H9 (cell line): ENCODE data around the gene SLBP. TPM values are rescaled to one million over a fixed set of nuclear protein-coding genes. Genes with fewer than 3 reads are reported as not detected.

Experiments used
- DNase-seq: peaks from one replicate; pipeline ENCODE4 v3.0.0-alpha.2; 2017
- H2AFZ ChIP-seq: one replicate; pipeline ENCODE4 v1.6.1; 2013; ENCODE audit warnings: mild to moderate bottlenecking, low read length, control low read depth, moderate library complexity
- H2AK5ac ChIP-seq: 2 replicates; pipeline ENCODE4 v1.6.1; 2013; ENCODE audit warnings: low read length, control low read depth, mixed read lengths; ENCODE audit not compliant: insufficient read length
- H2BK120ac ChIP-seq: one replicate; pipeline ENCODE4 v1.6.1; 2013; ENCODE audit warnings: low read depth, mild to moderate bottlenecking, low read length, control low read depth, inconsistent platforms; ENCODE audit not compliant: poor library complexity, severe bottlenecking
- H2BK12ac ChIP-seq: 2 replicates; pipeline ENCODE4 v1.6.1; 2013; ENCODE audit warnings: low read length, control low read depth, mixed read lengths, low read depth; ENCODE audit not compliant: insufficient read length
- H2BK15ac ChIP-seq: 2 replicates; pipeline ENCODE4 v1.6.1; 2013; ENCODE audit warnings: low read depth, low read length, control low read depth
- H2BK20ac ChIP-seq: one replicate; pipeline ENCODE4 v1.6.1; 2013; ENCODE audit warnings: low read depth, mild to moderate bottlenecking, low read length, control low read depth, inconsistent platforms; ENCODE audit not compliant: poor library complexity, severe bottlenecking
- H2BK5ac ChIP-seq: 2 replicates; pipeline ENCODE4 v1.6.1; 2013; ENCODE audit warnings: low read length, control low read depth, mixed read lengths; ENCODE audit not compliant: insufficient read length
- H3K14ac ChIP-seq: 2 replicates; pipeline ENCODE4 v1.6.1; 2013; ENCODE audit warnings: low read length, control low read depth; ENCODE audit not compliant: insufficient read depth
- H3K18ac ChIP-seq: 2 replicates; pipeline ENCODE4 v1.6.1; 2013; ENCODE audit warnings: low read depth, mild to moderate bottlenecking, mixed read lengths, low read length, control low read depth; ENCODE audit not compliant: insufficient read length
- H3K23ac ChIP-seq: 2 replicates; pipeline ENCODE4 v1.6.1; 2013; ENCODE audit warnings: low read length, control low read depth, mixed read lengths, low read depth; ENCODE audit not compliant: insufficient read length
- H3K23me2 ChIP-seq: 2 replicates; pipeline ENCODE4 v1.6.1; 2013; ENCODE audit warnings: low read depth, mild to moderate bottlenecking, mixed read lengths, low read length, control low read depth; ENCODE audit not compliant: insufficient read length, poor library complexity, severe bottlenecking
- H3K27ac ChIP-seq: 2 replicates; pipeline ENCODE4 v1.5.1; 2013; ENCODE audit warnings: low read length, control low read depth, mixed read lengths, low read depth; ENCODE audit not compliant: insufficient read length
- H3K27me3 ChIP-seq: 2 replicates; pipeline ENCODE4 v1.6.1; 2013; ENCODE audit warnings: low read length, control low read depth, inconsistent platforms; ENCODE audit not compliant: insufficient read depth
- H3K4ac ChIP-seq: 2 replicates; pipeline ENCODE4 v1.6.1; 2013; ENCODE audit warnings: low read depth, mild to moderate bottlenecking, control low read depth, inconsistent platforms, low read length, moderate library complexity
- H3K4me1 ChIP-seq: 2 replicates; pipeline ENCODE4 v1.6.1; 2013; ENCODE audit warnings: low read length, control low read depth, inconsistent platforms; ENCODE audit not compliant: insufficient read depth
- H3K4me2 ChIP-seq: 2 replicates; pipeline ENCODE4 v1.6.1; 2013; ENCODE audit warnings: low read length, control low read depth, mixed read lengths; ENCODE audit not compliant: insufficient read length, insufficient read depth
- H3K56ac ChIP-seq: 2 replicates; pipeline ENCODE4 v1.6.1; 2013; ENCODE audit warnings: low read depth, mild to moderate bottlenecking, mixed read lengths, low read length, control low read depth; ENCODE audit not compliant: insufficient read length
- H3K79me1 ChIP-seq: 2 replicates; pipeline ENCODE4 v1.6.1; 2013; ENCODE audit warnings: low read depth, mild to moderate bottlenecking, moderate library complexity, low read length, control low read depth, inconsistent platforms; ENCODE audit not compliant: insufficient read depth, poor library complexity, severe bottlenecking
- H3K79me2 ChIP-seq: 2 replicates; pipeline ENCODE4 v1.6.1; 2013; ENCODE audit warnings: low read length, control low read depth, inconsistent platforms; ENCODE audit not compliant: insufficient read depth
- H3K9ac ChIP-seq: 2 replicates; pipeline ENCODE4 v1.6.1; 2013; ENCODE audit warnings: low read length, control low read depth, mixed read lengths; ENCODE audit not compliant: insufficient read length; ENCODE audit errors: extremely low read depth
- H3K9me3 ChIP-seq: one replicate; pipeline ENCODE4 v1.6.1; 2013; ENCODE audit warnings: low read depth, low read length, inconsistent platforms; ENCODE audit not compliant: control insufficient read depth
- H3T11ph ChIP-seq: one replicate; pipeline ENCODE4 v1.6.1; 2013; ENCODE audit warnings: mild to moderate bottlenecking, low read length, control low read depth, inconsistent platforms
- H4K20me1 ChIP-seq: one replicate; pipeline ENCODE4 v1.6.1; 2013; ENCODE audit not compliant: control insufficient read depth, insufficient read length, insufficient read depth
- H4K5ac ChIP-seq: 2 replicates; pipeline ENCODE4 v1.6.1; 2013; ENCODE audit warnings: low read depth, mild to moderate bottlenecking, mixed read lengths, low read length, control low read depth; ENCODE audit not compliant: insufficient read length
- H4K8ac ChIP-seq: replicated peaks from 2 replicates; pipeline ENCODE4 v1.6.1; 2013; ENCODE audit warnings: low read length, control low read depth, mixed read lengths, low read depth; ENCODE audit not compliant: insufficient read length
- H4K91ac ChIP-seq: 2 replicates; pipeline ENCODE4 v1.6.1; 2013; ENCODE audit warnings: low read depth, mild to moderate bottlenecking, moderate library complexity, mixed read lengths, low read length, control low read depth; ENCODE audit not compliant: insufficient read length
- H3K27ac Mint-ChIP-seq, 3 experiments: 2 replicates in 2 of 3; 3 replicates in 1 of 3; pipeline ENCODE4 v1.8.0; 2020 to 2021; ENCODE audit warnings: mixed read lengths in 3 of 3, mild to moderate bottlenecking in 1 of 3, moderate library complexity in 1 of 3
- H3K27me3 Mint-ChIP-seq: 2 replicates; pipeline ENCODE4 v1.8.0; 2021; ENCODE audit warnings: low read depth, mild to moderate bottlenecking, moderate library complexity, mixed read lengths
- H3K36me3 Mint-ChIP-seq, 3 experiments: 2 replicates in 2 of 3; 3 replicates in 1 of 3; pipeline ENCODE4 v1.8.0; 2020 to 2021; ENCODE audit warnings: low read depth in 3 of 3, mixed read lengths in 3 of 3; ENCODE audit not compliant: insufficient read depth in 1 of 3
- H3K4me1 Mint-ChIP-seq, 2 experiments: 2 replicates each; pipeline ENCODE4 v1.8.0; 2020; ENCODE audit warnings: mixed read lengths in 2 of 2
- H3K4me3 Mint-ChIP-seq, 2 experiments: 2 replicates in 1 of 2; 3 replicates in 1 of 2; pipeline ENCODE4 v1.8.0; 2020 to 2021; ENCODE audit warnings: mild to moderate bottlenecking in 2 of 2, mixed read lengths in 2 of 2, moderate library complexity in 1 of 2
- H3K9me3 Mint-ChIP-seq, 2 experiments: 2 replicates in 1 of 2; 3 replicates in 1 of 2; pipeline ENCODE4 v1.8.0; 2020; ENCODE audit warnings: mild to moderate bottlenecking in 2 of 2, mixed read lengths in 2 of 2, moderate library complexity in 1 of 2
- WGBS: extraction: QIAGEN DNeasy Blood & Tissue Kit; methylation state at CpG from one replicate; pipeline ENCODE4 v1.1.7; 2013; ENCODE audit warnings: missing lambda C conversion rate, low lambda C conversion rate, mixed read lengths; ENCODE audit not compliant: insufficient read length; ENCODE audit errors: extremely low coverage; 5-methylcytosine and 5-hydroxymethylcytosine counted together
- total RNA-seq: library from RNA; stranded (reverse); gene quantifications from 2 replicates; pipeline ENCODE4 v1.2.1, GENCODE V29; 2021
- TF ChIP-seq, protein P1 (sequence below): fragments of 200-600 bp; sonication (generic); conservative IDR thresholded peaks from 3 replicates; pipeline ENCODE4 v1.8.0; 2021; ENCODE audit warnings: antibody characterized with exemption, mild to moderate bottlenecking

The SLBP gene
- total RNA-seq, 1 experiment from 2014 or later = 62.7 TPM

GRCh38 chr4:1655081-1655480 lies 57.0 kb downstream of the SLBP start:
- no peaks in the 10 kb centered on the region for H3K79me1 ChIP-seq
- H4K5ac ChIP-seq = no peak overlapping the region
- H2BK120ac ChIP-seq = no peak overlapping the region
- H3K18ac ChIP-seq = no peak overlapping the region
- no peak overlapping the region for H3K4ac ChIP-seq
- H3K14ac ChIP-seq = no peak overlapping the region
- H3K23ac ChIP-seq = no peak overlapping the region
- H2BK12ac ChIP-seq = no peak overlapping the region
- H3K4me1 ChIP-seq = no peaks in the 10 kb centered on the region
- H3T11ph ChIP-seq = no peak overlapping the region
- TF ChIP-seq, protein P1, sequence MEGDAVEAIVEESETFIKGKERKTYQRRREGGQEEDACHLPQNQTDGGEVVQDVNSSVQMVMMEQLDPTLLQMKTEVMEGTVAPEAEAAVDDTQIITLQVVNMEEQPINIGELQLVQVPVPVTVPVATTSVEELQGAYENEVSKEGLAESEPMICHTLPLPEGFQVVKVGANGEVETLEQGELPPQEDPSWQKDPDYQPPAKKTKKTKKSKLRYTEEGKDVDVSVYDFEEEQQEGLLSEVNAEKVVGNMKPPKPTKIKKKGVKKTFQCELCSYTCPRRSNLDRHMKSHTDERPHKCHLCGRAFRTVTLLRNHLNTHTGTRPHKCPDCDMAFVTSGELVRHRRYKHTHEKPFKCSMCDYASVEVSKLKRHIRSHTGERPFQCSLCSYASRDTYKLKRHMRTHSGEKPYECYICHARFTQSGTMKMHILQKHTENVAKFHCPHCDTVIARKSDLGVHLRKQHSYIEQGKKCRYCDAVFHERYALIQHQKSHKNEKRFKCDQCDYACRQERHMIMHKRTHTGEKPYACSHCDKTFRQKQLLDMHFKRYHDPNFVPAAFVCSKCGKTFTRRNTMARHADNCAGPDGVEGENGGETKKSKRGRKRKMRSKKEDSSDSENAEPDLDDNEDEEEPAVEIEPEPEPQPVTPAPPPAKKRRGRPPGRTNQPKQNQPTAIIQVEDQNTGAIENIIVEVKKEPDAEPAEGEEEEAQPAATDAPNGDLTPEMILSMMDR = no peak
- no peak overlapping the region for H3K56ac ChIP-seq
- H3K36me3 Mint-ChIP-seq = peaks cover 0 to 3% (median 2%) of the 10 kb centered on the region in 3 experiments; a peak in 3 of 7 replicates
- H3K27ac ChIP-seq = no peak overlapping the region
- no peak overlapping the region for H4K8ac ChIP-seq
- no peak overlapping the region for H2BK15ac ChIP-seq
- H3K27ac Mint-ChIP-seq = no peak overlapping the region
- H2BK5ac ChIP-seq = no peak overlapping the region
- no peak overlapping the region for H3K4me3 Mint-ChIP-seq
- no peak overlapping the region for H3K4me2 ChIP-seq
- no CpG with 5 or more reads among the region's 47 CpGs for WGBS
- H3K9ac ChIP-seq = no peak overlapping the region
- no peaks in the 10 kb centered on the region for H3K27me3 Mint-ChIP-seq
- no peaks in the 10 kb centered on the region for H3K23me2 ChIP-seq
- no peak overlapping the region for H2AFZ ChIP-seq
- H3K9me3 ChIP-seq = no peaks in the 10 kb centered on the region
- DNase-seq = no peak
- H2BK20ac ChIP-seq = no peak overlapping the region
- no peaks in the 10 kb centered on the region for H3K27me3 ChIP-seq
- H3K79me2 ChIP-seq = no peaks in the 10 kb centered on the region
- H3K9me3 Mint-ChIP-seq = no peaks in the 10 kb centered on the region; a peak in 1 of 5 replicates
- no peak overlapping the region for H2AK5ac ChIP-seq
- peaks cover 3 to 7% of the 10 kb centered on the region in 2 experiments; a peak in 3 of 4 replicates for H3K4me1 Mint-ChIP-seq
- no peaks in the 10 kb centered on the region for H4K20me1 ChIP-seq
- no peak overlapping the region for H4K91ac ChIP-seq
